ENCODE data around the gene SAMD4B.

Gene SAMD4B

DNA sequence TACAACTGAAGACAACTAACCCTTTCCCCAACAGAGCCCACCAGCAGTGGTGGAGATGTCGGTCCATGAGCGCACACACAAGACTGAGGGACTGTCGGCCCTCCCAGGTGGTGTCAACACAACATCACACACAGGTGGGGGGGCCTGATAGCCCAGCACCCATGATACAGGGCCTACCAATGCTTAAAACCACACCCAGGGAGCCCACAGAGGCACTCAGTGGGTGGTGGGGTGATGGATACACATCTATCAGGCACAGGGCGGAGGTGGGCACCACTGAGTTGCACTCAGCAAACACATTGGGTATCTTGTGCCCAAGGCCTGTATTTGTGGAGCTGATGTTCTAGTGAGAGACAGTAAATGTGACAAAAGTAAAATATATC lies 57.4 kb downstream of the SAMD4B start:
- no peak for DNase-seq

DNA sequence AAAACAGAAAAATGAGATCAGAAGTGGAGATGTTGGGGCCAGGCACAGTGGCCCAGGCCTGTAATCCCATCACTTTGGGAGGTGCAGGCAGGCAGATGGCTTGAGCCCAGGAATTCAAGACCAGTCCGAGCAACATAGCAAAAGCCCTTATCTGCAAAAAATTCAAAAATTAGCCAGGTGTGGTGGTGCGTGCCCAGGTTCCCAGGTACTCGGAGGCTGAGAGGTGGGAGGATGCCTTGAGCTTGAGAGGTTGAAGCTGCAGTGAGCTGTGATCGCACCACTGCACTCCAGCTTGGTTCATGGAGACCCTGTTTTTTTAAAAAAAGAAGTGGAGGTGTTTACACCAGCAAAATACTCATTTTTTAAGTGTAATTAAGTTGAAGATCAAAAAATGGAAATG lies 57.8 kb downstream of the SAMD4B start:
- no peak for DNase-seq

DNA sequence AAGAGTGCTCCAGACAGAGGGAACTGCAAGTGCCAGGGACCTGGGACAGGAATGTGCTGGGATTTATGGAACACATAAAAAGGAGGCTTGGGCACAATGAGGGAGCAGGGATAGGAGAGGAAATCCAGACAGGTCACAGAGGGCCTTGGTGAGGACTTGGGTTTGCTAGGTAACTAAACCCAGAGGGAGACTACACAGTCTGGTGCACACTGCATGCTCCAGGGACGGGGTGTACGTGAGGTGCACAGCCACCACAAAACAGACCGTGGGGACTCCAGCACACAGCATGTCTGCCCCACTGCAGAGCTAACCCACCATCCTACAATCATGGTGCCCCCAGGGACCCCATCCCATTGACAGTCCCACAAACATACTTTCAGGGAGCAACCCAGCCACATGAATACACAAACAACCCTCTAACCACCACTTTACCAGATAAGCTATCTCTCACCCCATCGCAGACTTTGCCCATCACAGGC lies 58.9 kb downstream of the SAMD4B start:
- DNase-seq = no peak

DNA sequence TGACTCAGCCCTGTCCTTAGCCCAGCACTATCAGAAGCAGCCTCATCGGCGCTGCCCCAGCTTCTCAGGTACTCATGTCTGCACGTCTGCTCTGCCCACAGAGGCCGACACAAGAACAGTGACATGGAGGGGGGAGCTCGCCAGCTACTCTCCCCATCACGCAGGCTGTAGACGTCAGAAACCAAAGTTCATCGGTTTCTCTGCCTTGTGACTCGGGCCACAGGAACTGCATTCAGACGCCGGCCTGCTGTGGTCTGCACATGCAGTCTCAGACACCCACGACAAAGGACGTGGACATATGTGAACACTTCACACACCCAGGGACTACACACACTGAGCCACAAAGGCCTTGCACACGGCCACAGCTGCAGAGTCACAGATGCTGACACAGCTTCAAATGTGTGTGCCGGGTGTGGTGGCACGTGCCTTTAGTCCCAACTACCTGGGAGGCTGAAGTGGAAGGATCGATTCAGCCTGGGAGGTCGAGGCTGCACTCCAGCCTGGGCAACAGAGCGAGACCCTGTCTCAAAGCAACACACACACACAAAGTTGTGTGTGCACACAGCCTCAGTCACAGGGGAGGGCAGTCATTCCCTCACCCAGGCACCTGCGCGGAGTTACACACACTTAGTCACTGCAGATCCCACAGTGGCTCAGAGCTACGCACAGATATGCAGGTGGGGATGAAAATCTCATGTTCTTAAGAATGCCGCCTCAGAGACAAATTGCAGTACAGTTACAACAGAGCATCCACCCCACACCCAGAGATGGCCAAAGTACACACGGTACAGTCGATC lies 59.5 kb downstream of the SAMD4B start:
- DNase-seq = no peak

DNA sequence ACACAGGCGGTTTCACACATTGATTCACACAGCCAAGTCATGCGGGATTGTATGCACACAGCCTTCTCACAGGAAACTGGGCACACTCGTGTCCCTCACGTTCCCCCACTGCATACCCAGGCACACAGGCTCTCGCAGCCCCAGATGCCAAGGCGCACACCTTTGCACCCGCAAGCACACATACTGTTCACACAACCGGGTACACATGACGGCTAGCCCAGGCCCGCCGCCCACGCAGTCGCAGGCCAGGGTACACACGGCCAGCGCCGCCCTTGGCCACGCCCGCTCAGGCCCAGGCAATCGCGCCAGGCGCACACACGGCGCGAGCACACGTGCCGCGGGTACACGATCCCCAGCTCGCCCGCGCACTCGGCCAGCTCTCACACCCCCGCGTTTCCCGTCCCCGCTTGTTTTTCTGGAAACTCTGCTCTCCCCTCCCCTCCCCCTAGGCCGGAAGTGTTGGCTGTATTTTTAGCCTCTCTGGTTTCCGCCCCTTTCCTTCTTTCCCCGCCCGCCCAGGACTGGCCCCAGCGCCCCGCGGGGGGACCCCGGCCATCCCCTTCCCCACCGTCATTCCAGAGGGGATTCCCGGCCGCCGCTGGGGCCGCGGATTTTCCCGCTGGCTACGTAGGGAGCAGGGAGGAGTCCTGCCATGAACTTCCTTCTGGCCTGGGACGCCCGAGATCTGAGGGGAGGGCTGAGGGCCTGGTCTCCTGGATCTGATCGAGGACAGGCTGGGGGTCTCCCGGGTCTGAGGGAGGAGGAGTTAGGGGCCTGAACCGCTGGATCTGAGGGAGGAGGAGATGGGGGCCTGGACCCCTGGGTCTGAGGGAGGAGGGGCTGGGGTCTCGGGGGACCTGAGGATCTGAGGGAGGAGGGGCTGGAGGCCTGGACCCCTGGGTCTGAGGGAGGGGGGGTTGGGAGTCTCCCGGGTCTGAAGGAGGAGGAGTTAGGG lies 60.4 kb downstream of the SAMD4B start:
- peak; percentile 87 to 89 for DNase-seq

DNA sequence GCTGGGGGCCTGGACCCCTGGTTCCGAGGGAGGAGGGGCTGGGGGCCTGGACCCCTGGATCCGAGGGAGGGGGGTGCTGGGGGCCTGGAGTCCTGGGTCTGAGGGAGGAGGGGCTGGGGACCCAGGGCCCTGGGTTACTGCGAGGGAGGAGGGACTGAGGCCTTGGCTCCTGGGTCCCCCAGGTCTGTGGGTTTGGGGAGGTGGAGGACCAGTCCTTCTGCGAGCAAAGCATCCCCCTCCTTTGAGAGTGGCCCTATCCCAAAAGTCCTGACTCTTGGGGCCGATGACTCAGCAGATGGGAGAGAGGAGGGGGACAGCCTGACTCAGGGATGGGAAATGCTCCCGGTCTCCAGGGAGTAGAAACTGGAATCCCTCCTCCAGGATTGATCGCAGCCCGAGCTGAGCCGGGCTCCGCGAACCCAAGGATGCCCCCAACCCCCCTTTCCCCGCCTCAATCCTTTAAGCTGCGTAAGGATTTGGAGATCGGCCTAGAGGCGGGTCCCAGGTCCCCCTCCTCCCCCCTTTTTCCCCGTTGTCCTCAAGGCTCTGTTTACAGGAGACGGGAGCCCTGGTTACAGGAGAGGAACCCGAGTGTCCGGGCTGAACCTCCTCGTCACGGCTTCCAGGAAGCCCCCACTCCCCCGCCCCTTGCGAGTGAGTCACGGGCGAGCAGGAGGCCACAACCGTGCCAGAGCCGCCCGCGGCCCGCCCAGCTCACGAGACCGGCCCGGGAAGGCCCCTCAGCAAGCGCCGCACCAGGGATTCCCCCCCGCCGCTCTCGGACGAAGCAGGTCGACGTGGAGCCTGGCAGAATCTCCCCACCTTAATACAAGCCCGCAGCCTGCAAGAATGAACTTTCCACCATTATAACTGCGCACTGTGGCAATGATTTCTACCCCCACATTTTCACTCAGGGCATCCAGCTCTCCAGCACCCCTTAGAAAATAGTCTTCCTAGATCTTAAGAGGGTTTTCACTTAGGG lies 61.4 kb downstream of the SAMD4B start:
- peak; percentile 81 to 87 for DNase-seq

DNA sequence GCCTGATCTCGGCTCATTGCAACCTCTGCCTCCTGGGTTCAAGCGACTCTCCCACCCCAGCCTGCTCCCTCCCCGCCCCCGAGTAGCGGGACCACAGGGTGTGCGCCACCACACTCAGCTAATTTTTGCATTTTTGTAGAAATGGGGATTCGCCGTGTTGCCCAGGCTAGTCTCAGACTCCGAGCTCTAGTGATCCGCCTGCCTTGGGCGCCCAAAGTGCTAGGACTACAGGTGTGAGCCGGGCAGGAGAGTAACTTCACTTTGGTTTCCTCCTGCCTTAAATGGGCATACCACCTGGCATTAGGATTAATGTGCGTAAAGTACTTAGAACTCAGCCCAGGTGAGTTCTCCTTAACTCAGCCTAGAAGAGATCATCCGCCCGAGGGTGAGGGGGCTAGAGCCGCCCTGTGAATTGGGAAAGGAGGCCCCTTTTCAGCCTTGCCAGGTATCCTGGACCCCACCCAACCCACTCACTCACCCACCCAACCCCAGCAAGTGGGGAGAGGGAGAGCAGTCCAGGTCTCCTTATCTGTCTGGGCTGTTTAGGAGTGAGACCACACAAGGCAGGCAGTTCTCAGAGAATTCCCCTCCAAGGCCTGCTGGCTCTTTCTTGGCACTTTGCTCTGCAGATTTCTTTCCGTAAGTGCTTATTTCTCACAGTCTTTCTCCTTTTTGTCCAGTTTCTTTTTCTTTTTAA lies 63.2 kb downstream of the SAMD4B start:
- DNase-seq = no peak

DNA sequence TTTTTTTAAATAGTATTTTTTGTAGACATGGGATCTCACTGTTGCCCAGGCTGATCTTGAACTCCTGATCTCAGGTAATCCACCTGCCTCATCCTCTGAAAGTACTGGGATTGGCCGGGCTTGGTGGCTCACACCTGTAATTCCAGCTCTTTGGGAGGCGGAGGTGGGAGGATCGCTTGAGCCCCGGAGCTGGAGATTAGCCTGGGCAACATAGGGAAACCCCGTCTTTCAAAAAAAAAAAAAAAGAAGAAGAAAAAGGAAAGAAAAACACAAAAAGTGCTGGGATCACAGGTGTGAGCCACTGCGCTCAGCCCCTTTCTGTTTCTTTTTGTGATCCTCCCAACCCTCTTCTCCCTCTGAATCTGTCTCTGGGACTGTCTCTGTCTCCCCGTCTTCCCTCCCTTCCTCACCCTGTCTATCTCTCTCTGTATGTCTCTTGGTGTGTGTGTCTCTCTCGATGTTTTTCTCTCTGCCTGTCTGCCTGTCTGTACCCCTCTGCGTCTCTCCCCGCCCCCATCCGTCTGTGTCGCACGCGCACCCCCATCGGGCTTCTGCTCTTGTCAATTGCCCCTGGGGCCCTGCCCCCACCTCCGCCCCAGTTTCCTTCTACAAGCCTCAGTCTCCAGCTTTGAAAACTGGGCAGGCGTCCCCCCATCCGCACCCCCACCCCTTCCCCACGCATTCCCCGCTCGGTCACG lies 63.9 kb downstream of the SAMD4B start:
- peak; percentile 73 to 79 for DNase-seq

DNA sequence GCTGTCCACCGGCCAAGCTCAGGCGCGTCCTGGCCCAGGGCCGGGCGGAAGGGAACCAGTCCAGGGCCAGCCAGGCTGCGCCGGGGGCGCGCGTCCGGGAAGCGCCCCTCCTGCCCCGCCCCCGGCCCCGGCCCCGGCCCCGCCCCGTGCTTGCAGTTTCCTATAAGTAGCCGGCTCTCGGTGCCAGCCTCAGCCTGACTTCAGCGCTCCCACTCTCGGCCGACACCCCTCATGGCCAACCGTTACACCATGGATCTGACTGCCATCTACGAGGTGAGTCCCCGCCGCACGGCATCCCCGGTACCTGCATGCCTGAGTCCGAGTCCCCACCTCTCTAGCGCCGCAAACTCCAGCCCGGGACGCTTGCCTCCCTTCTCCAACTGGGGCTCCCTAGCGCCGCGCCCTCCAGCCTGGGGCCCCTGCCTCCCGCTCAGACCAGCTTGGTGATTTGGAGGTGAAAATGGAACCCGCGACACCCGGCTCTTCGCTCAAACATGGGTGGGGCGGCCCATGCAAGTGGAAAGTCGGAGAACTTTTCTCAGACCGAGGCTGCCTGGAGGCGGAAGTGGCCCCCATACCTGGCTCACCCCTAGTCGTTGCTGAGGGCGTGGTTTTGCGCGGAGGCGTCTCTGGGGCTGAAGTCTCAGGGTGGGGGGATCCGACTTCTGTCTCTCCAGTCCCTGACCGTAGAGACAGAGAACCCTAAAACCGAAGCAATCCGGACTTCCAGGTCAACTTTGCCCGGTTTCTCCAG lies 64.6 kb downstream of the SAMD4B start, which contains the start of gene ZFP36:
TSS of gene ZFP36 (plus strand) at position 192 of the 754 bp plus-strand sequence. CDS start at position 250, 58 bp downstream.
- DNase-seq = peak; percentile 64 to 71

DNA sequence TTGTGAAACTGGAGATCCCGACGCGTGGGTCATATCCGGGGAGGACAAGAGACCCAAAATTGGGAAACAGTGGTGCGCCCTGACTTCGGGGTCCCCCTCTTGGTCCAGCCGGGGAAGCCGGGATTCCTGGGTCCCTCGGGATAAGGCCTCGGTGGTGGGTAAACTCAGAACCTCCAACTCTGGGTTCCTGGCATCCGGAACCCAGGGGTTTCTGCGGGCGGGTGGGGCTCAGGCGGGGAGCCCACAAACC lies 65.1 kb downstream of the SAMD4B start:
- no peak for DNase-seq

DNA sequence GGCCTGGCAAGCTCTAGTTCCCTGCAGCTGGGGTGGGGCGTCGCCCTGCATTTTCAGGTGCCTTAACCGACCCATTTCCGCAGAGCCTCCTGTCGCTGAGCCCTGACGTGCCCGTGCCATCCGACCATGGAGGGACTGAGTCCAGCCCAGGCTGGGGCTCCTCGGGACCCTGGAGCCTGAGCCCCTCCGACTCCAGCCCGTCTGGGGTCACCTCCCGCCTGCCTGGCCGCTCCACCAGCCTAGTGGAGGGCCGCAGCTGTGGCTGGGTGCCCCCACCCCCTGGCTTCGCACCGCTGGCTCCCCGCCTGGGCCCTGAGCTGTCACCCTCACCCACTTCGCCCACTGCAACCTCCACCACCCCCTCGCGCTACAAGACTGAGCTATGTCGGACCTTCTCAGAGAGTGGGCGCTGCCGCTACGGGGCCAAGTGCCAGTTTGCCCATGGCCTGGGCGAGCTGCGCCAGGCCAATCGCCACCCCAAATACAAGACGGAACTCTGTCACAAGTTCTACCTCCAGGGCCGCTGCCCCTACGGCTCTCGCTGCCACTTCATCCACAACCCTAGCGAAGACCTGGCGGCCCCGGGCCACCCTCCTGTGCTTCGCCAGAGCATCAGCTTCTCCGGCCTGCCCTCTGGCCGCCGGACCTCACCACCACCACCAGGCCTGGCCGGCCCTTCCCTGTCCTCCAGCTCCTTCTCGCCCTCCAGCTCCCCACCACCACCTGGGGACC lies 65.6 kb downstream of the SAMD4B start:
- peak in 1 of 2 experiments; percentile 22 for DNase-seq

DNA sequence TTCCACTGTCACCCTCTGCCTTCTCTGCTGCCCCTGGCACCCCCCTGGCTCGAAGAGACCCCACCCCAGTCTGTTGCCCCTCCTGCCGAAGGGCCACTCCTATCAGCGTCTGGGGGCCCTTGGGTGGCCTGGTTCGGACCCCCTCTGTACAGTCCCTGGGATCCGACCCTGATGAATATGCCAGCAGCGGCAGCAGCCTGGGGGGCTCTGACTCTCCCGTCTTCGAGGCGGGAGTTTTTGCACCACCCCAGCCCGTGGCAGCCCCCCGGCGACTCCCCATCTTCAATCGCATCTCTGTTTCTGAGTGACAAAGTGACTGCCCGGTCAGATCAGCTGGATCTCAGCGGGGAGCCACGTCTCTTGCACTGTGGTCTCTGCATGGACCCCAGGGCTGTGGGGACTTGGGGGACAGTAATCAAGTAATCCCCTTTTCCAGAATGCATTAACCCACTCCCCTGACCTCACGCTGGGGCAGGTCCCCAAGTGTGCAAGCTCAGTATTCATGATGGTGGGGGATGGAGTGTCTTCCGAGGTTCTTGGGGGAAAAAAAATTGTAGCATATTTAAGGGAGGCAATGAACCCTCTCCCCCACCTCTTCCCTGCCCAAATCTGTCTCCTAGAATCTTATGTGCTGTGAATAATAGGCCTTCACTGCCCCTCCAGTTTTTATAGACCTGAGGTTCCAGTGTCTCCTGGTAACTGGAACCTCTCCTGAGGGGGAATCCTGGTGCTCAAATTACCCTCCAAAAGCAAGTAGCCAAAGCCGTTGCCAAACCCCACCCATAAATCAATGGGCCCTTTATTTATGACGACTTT lies 66.4 kb downstream of the SAMD4B start:
- DNase-seq = peak in 1 of 2 experiments; percentile 40

DNA sequence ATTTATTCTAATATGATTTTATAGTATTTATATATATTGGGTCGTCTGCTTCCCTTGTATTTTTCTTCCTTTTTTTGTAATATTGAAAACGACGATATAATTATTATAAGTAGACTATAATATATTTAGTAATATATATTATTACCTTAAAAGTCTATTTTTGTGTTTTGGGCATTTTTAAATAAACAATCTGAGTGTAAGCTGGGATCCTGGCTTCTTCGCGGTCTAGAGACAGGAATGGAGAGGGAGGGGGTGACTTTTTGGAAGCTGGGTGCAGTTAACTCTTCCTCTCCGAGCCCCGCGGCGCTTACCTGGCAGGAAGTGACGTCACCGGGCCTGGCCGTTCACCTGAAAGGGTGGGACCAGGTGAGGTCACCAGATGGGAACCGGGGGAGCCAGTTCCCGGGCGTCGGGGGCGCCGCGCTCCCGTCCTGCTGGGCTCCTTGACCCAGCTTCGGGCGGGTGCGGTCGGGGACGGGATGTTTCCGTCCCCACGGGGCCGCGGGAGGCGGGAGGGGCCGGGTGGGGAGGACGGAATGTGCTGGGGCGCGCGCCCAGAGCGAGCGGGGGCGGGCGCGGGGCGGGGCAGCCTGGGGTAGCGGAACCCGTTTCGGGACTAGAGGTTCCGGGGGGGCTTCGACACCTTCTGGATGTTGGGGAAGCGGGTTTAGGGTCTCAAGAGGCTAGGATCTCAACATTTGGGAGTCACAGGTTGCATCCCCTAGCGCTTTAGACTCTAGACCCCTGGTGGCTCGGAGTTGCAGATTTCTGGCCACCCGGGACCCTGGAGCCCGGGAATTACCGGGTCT lies 67.2 kb downstream of the SAMD4B start:
- peak; percentile 50 to 51 for DNase-seq

DNA sequence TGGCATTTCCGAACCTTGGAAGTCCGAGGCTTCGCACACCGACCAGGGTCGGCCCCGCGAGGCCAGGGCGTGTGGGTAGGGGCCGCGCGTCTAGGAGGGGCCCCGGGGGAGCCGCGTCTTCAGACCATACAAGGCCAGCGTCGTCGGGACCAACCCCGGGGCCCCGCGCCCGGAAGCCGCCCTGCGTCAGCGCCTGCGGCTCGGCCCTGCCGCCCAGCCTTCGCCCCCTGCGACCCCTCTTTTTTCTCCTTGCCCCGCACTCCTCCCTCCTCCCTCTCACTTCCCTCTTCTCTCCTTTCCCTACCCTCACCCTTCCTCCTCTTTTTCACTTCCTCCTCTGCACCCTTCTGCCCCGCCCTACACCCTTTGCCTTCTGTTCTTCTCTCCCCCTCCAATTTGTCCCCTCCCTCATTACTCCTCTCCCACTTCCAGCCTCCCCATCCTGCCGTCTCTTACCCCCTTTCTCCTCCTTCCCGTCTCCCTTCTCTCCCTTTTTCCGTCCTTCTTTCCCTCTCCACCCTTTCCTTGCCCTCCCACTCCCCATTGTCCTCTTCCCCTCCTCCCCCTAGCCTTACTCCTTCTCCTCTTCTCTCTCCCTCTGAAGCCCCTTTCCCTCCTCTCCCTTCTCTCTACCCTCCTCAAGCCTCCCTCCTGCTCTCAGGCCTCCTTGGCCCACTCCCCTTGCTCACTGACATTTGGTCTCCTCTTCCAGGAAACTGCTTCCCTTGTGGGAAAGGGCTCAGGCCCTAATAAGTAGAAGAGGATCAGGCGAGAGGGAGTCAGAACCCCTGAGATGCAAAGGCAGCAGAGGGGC lies 68.0 kb downstream of the SAMD4B start:
- DNase-seq = peak; percentile 74 to 77

DNA sequence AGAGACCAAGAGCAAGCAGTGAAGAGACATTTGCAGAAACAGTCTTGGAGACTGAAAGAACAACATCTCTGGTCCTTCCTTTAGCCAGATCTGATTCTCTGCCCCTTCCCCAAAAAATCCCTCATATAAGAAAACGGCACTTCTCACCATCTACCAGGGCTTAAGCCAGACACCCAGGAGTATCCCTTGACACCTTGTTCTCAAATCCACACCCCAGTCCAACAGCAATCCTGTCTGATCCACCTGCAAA lies 68.5 kb downstream of the SAMD4B start:
- no peak for DNase-seq

DNA sequence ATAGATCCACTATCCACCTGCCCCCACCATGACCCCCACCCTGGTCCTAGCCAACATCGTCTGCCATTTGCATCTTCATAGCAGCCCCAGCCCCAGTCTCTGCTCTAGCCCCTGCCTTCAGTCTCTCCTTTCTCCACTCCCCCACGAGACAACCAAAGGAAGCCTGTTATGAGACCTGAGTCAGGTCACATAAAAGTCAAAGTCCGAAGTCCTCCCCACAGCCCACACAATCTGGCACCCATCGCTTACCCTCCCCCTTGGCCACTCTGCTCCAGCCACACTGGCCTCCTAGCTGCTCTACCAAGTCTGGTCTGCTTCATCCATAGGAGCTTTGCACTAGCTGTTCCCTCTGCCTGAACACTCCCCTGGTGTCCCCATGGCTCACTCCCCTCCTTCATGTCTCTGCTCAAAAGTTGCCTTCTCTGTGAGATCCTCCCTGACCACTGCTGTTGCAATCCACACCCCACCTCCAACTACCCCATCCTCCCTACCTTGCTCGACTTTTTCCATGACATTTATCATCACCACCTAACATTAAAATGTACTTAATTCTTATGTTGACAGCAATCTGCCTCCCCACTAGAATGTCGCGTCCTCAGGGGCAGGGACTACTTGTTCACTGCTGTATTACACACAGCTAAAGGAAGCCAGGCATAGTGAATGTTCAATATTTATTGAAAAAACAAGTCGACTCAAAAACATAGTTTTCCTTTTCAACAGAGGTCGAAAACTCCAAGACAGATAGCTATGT lies 69.0 kb downstream of the SAMD4B start:
- DNase-seq = peak; percentile 40 to 51

DNA sequence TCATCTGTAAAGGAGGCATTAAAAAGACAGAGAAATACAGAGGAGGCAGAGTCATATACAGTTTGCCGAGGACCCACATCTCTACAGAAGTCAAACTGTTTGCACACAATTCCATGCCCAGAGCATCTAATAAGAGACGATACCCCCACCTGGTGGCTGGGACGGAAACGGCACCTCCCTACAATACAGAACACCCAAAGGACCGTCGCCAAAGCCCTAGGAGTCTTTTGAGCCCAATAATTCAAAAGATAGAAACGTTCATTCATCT lies 69.5 kb downstream of the SAMD4B start:
- DNase-seq = peak; percentile 91 to 96
